ENCODE results near the gene ZNF280D.

GRCh38 chr15:56782306-56782705 is 49.0 kb upstream of the ZNF280D start:
- no peak for TF ChIP-seq POLR2A (IDR thresholded peaks at IDR 0.05)
- TF ChIP-seq CTCF (IDR thresholded peaks at IDR 0.05), result no peak
- no peak for TF ChIP-seq EP300 (IDR thresholded peaks at IDR 0.05)
